ENCODE results near the gene LGALS7B. TPM values are rescaled to one million over a fixed set of nuclear protein-coding genes. Genes with fewer than 3 reads are reported as not detected.
A peak's percentile ranks its signal among the peaks of the same experiment; 100 is the strongest.
"Not testable (repeated sequence)": the region's sequence is repeated elsewhere in the genome, so short reads cannot be mapped to it uniquely, and the experiment has no call there.

Gene LGALS7B
- total RNA-seq, 1 experiment from 2014 or later, result 3.6 TPM

DNA sequence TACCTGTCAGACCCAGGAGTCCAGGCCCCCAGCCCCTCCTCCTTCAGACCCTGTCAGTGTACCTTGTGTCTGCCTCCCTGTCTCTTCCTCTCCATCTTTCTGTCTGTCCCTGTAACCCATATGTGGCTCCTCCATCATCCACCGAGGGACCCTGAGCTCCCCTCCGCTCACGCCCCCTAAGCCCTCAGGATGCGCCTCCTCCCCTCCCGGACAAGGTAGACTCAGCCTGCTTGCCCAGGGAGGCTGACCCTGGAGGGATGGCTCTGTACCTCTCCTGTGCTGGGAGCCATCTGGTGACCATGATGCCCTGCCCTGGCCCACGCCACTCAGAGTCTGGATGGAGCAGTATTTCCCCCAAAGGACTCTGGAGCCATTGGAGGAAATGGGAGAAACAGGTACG, 43.7 kb upstream of the LGALS7B start:
- H3K9me3 ChIP-seq (ENCODE audit: control insufficient read depth, insufficient read depth, low read depth, low read length), result no peaks in the 10 kb centered on the region
- 0 out of 2 replicates have a peak, but pooled peaks cover 4% of the 10 kb centered on the region for H3K4me1 ChIP-seq (ENCODE audit: control insufficient read depth, insufficient read depth, low read length)
- in situ Hi-C loops (cut with HindIII; ENCODE audit: low pct_unique_long_range_greater_than_20kb, low sequenced_read_pairs), result no loop called here
- no peak overlapping the region for H3K4me3 ChIP-seq (ENCODE audit: low read depth in 2 of 2, low read length in 2 of 2)
- H3K36me3 ChIP-seq (ENCODE audit: control insufficient read depth, insufficient read depth, low read length), result no peaks in the 10 kb centered on the region
- no TSS peak for BruUV-seq (replicated peaks)
- POLR2A ChIA-PET, result interaction anchor here (0.5 to 0.6 kb wide), 2 partner anchors 17 to 87 kb away, joined by 3 to 5 read pairs; no protein-coding TSS in a partner anchor
- no peaks in the 10 kb centered on the region for H3K27me3 ChIP-seq (ENCODE audit: control insufficient read depth, insufficient read depth, low read length)
- DNase-seq (ENCODE audit: low read depth, low spot score), result no peak
- peak; percentile 54 for ATAC-seq
- CTCF ChIA-PET, result interaction anchor here (0.5 kb wide), 1 partner anchor 27 kb away, joined by 4 read pairs; no protein-coding TSS in a partner anchor
- TF ChIP-seq, protein P1, sequence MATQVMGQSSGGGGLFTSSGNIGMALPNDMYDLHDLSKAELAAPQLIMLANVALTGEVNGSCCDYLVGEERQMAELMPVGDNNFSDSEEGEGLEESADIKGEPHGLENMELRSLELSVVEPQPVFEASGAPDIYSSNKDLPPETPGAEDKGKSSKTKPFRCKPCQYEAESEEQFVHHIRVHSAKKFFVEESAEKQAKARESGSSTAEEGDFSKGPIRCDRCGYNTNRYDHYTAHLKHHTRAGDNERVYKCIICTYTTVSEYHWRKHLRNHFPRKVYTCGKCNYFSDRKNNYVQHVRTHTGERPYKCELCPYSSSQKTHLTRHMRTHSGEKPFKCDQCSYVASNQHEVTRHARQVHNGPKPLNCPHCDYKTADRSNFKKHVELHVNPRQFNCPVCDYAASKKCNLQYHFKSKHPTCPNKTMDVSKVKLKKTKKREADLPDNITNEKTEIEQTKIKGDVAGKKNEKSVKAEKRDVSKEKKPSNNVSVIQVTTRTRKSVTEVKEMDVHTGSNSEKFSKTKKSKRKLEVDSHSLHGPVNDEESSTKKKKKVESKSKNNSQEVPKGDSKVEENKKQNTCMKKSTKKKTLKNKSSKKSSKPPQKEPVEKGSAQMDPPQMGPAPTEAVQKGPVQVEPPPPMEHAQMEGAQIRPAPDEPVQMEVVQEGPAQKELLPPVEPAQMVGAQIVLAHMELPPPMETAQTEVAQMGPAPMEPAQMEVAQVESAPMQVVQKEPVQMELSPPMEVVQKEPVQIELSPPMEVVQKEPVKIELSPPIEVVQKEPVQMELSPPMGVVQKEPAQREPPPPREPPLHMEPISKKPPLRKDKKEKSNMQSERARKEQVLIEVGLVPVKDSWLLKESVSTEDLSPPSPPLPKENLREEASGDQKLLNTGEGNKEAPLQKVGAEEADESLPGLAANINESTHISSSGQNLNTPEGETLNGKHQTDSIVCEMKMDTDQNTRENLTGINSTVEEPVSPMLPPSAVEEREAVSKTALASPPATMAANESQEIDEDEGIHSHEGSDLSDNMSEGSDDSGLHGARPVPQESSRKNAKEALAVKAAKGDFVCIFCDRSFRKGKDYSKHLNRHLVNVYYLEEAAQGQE (IDR thresholded peaks at IDR 0.05; ENCODE audit: insufficient read depth in 1 of 2, low read depth in 2 of 2, low read length in 1 of 2), result 0 out of 4 replicates have a peak, but pooled peaks of 1 of the 2 experiments have one; percentile 33
- TF ChIP-seq CTCF (IDR thresholded peaks at IDR 0.05), result no peak
- intact Hi-C loops (cut with micrococcal nuclease; ENCODE audit: unreplicated experiment), result no loop called here
- no peak overlapping the region for H3K27ac ChIP-seq (ENCODE audit: low read length)

DNA sequence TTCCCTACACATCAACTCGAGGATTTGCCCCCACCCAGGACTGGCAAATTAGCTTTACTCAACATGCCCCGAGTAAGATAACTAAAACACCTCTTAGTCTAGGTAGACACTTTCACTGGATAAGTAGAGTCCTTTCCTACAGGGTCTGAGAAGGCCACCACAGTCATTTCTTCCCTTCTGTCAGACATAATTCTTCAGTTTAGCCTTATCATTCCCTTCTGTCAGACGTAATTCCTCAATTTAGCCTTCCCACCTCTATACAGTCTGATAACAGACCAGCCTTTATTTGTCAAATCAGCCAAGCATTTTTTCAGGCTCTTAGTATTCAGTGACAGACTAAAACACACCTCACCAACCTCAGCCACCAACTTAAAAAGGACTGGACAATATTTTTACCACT, 35.2 kb upstream of the LGALS7B start:
- H3K36me3 ChIP-seq (ENCODE audit: control insufficient read depth, insufficient read depth, low read length); intact Hi-C loops (cut with micrococcal nuclease; ENCODE audit: unreplicated experiment); in situ Hi-C loops (cut with HindIII; ENCODE audit: low pct_unique_long_range_greater_than_20kb, low sequenced_read_pairs); CTCF ChIA-PET; POLR2A ChIA-PET; H3K4me1 ChIP-seq (ENCODE audit: control insufficient read depth, insufficient read depth, low read length); H3K9me3 ChIP-seq (ENCODE audit: control insufficient read depth, insufficient read depth, low read depth, low read length); ATAC-seq; H3K27ac ChIP-seq (ENCODE audit: low read length); H3K27me3 ChIP-seq (ENCODE audit: control insufficient read depth, insufficient read depth, low read length); BruUV-seq (replicated peaks); DNase-seq (ENCODE audit: low read depth, low spot score); H3K4me3 ChIP-seq (ENCODE audit: low read depth in 2 of 2, low read length in 2 of 2): not testable (repeated sequence)

- in situ Hi-C loops (cut with HindIII; ENCODE audit: low pct_unique_long_range_greater_than_20kb, low sequenced_read_pairs); H3K9me3 ChIP-seq (ENCODE audit: control insufficient read depth, insufficient read depth, low read depth, low read length); H3K36me3 ChIP-seq (ENCODE audit: control insufficient read depth, insufficient read depth, low read length); H3K4me3 ChIP-seq (ENCODE audit: low read depth in 2 of 2, low read length in 2 of 2); H3K27me3 ChIP-seq (ENCODE audit: control insufficient read depth, insufficient read depth, low read length); H3K27ac ChIP-seq (ENCODE audit: low read length); intact Hi-C loops (cut with micrococcal nuclease; ENCODE audit: unreplicated experiment); DNase-seq (ENCODE audit: low read depth, low spot score); BruUV-seq (replicated peaks); ATAC-seq; H3K4me1 ChIP-seq (ENCODE audit: control insufficient read depth, insufficient read depth, low read length); CTCF ChIA-PET; POLR2A ChIA-PET: not testable (repeated sequence)
These were observed 34.8 kb upstream of the LGALS7B start for GRCh38 chr19:38754196-38754595.

Data from Panc1 (cell line).